HEK293 (cell line): ENCODE data around the gene NPAS2.

Source experiments
- CTCF ChIA-PET: fragments of 350-600 bp; formaldehyde crosslinking; extraction: SDS; loops from one replicate; lab custom pipeline; 2021; ENCODE audit warnings: antibody characterized with exemption; lab: Yijun Ruan, JAX
- POLR2A ChIA-PET: fragments of 300-600 bp; formaldehyde crosslinking; extraction: SDS; loops from one replicate; lab custom pipeline; 2020; ENCODE audit warnings: antibody characterized with exemption, inconsistent platforms; lab: Yijun Ruan, JAX
- H3K27ac ChIP-seq: fragments of 200-500 bp; sonication (Bioruptor generic); 2 replicates; pipeline ENCODE4 v1.5.1; 2014; ENCODE audit warnings: low read depth, low read length, control low read depth, inconsistent platforms; ENCODE audit errors: extremely low read depth
- H3K36me3 ChIP-seq, 2 experiments: fragments of 200-500 bp in 1 of 2; sonication (Bioruptor generic) in 1 of 2; 1 replicate in 1 of 2; 2 replicates in 1 of 2; pipeline ENCODE4 v1.5.1; 2014 to 2017; ENCODE audit warnings: inconsistent platforms in 2 of 2, low read length in 2 of 2; ENCODE audit not compliant: control insufficient read depth in 2 of 2, insufficient read depth in 1 of 2
- H3K4me1 ChIP-seq: fragments of 200-500 bp; sonication (Bioruptor generic); 2 replicates; pipeline ENCODE4 v1.5.1; 2014; ENCODE audit warnings: mild to moderate bottlenecking, low read length, inconsistent platforms; ENCODE audit not compliant: control insufficient read depth, insufficient read depth
- H3K4me3 ChIP-seq: 2 replicates; pipeline ENCODE4 v1.5.1; 2011; ENCODE audit warnings: low read depth, mild to moderate bottlenecking, control low read depth, low read length, moderate library complexity
- H3K9me3 ChIP-seq: fragments of 200-500 bp; sonication (Bioruptor generic); 2 replicates; pipeline ENCODE4 v1.5.1; 2014; ENCODE audit warnings: low read depth, low read length, inconsistent platforms; ENCODE audit not compliant: control insufficient read depth, insufficient read depth
- ATF2 ChIP-seq: fragments of 450-650 bp; formaldehyde crosslinking; IDR thresholded peaks from 2 replicates; pipeline ENCODE4 v1.5.1; 2016; ENCODE audit warnings: missing biosample characterization, missing genetic modification characterization, low read depth
- BCL11B ChIP-seq: fragments of 450-650 bp; formaldehyde crosslinking; IDR thresholded peaks from 2 replicates; pipeline ENCODE4 v1.5.1; 2016; ENCODE audit warnings: low read depth, missing biosample characterization, missing genetic modification characterization
- HOXD13 ChIP-seq: sonication (generic); formaldehyde crosslinking; IDR thresholded peaks from 2 replicates; pipeline ENCODE4 v1.8.0; 2022; ENCODE audit warnings: missing genetic modification reagents, borderline replicate concordance
- KLF17 ChIP-seq: fragments of 450-650 bp; formaldehyde crosslinking; IDR thresholded peaks from 2 replicates; pipeline ENCODE4 v1.5.1; 2016; ENCODE audit warnings: missing biosample characterization, missing genetic modification characterization
- PBX3 ChIP-seq: sonication (generic); formaldehyde crosslinking; IDR thresholded peaks from 2 replicates; pipeline ENCODE4 v1.8.1; 2022; ENCODE audit warnings: mild to moderate bottlenecking, moderate library complexity, missing genetic modification reagents
- PRDM2 ChIP-seq: fragments of 450-650 bp; formaldehyde crosslinking; IDR thresholded peaks from 2 replicates; pipeline ENCODE4 v1.5.1; 2016; ENCODE audit warnings: missing biosample characterization, missing genetic modification characterization, borderline replicate concordance
- SALL2 ChIP-seq: fragments of 450-650 bp; formaldehyde crosslinking; IDR thresholded peaks from 2 replicates; pipeline ENCODE4 v1.5.0; 2017; ENCODE audit warnings: missing biosample characterization, mild to moderate bottlenecking, missing genetic modification characterization, borderline replicate concordance
- WT1 ChIP-seq: fragments of 450-650 bp; formaldehyde crosslinking; IDR thresholded peaks from 2 replicates; pipeline ENCODE4 v1.5.1; 2016; ENCODE audit warnings: missing biosample characterization, missing genetic modification characterization
- YY1 ChIP-seq: fragments of 450-650 bp; formaldehyde crosslinking; IDR thresholded peaks from 2 replicates; pipeline ENCODE4 v1.5.1; 2018; ENCODE audit warnings: missing biosample characterization, missing genetic modification characterization
- ZBTB1 ChIP-seq: fragments of 450-650 bp; formaldehyde crosslinking; IDR thresholded peaks from 2 replicates; pipeline ENCODE4 v1.5.1; 2016; ENCODE audit warnings: missing biosample characterization, missing genetic modification characterization
- ZBTB26 ChIP-seq: fragments of 450-650 bp; formaldehyde crosslinking; optimal IDR thresholded peaks from 2 replicates; pipeline ENCODE3; 2016; ENCODE audit warnings: missing biosample characterization, mild to moderate bottlenecking, missing genetic modification characterization
- ZEB2 ChIP-seq: fragments of 450-650 bp; formaldehyde crosslinking; IDR thresholded peaks from 2 replicates; pipeline ENCODE4 v1.5.1; 2016; ENCODE audit warnings: missing biosample characterization, missing genetic modification characterization
- ZNF362 ChIP-seq: fragments of 450-650 bp; formaldehyde crosslinking; IDR thresholded peaks from 2 replicates; pipeline ENCODE4 v1.5.1; 2016; ENCODE audit warnings: missing biosample characterization, missing genetic modification characterization
- ZNF366 ChIP-seq: fragments of 450-650 bp; formaldehyde crosslinking; conservative IDR thresholded peaks from 2 replicates; pipeline ENCODE4 v1.5.1; 2016; ENCODE audit warnings: missing biosample characterization, missing genetic modification characterization
- ZNF398 ChIP-seq: fragments of 450-650 bp; formaldehyde crosslinking; IDR thresholded peaks from 2 replicates; pipeline ENCODE4 v1.5.1; 2017; ENCODE audit warnings: missing biosample characterization, missing genetic modification characterization
- ZNF600 ChIP-seq: fragments of 450-650 bp; formaldehyde crosslinking; IDR thresholded peaks from 2 replicates; pipeline ENCODE4 v1.5.1; 2016; ENCODE audit warnings: missing biosample characterization, missing genetic modification characterization
- ZNF626 ChIP-seq: fragments of 450-650 bp; sonication (Bioruptor Pico); formaldehyde crosslinking; IDR thresholded peaks from 2 replicates; pipeline ENCODE4 v1.5.1; 2018; ENCODE audit warnings: missing biosample characterization, missing genetic modification characterization, inconsistent platforms
- ZNF639 ChIP-seq: fragments of 450-650 bp; formaldehyde crosslinking; IDR thresholded peaks from 2 replicates; pipeline ENCODE4 v1.5.1; 2016; ENCODE audit warnings: missing biosample characterization, missing genetic modification characterization

Gene NPAS2

GRCh38 chr2:100945433-100945740 is 125.4 kb downstream of the NPAS2 start:
- no peaks in the 10 kb centered on the region; a peak in 1 of 3 replicates for H3K36me3 ChIP-seq
- CTCF ChIA-PET, result no interaction called here
- POLR2A ChIA-PET, result no interaction called here
- no peaks in the 10 kb centered on the region for H3K9me3 ChIP-seq
- H3K27ac ChIP-seq, result no peak overlapping the region
- no peak overlapping the region for H3K4me3 ChIP-seq
- no peaks in the 10 kb centered on the region for H3K4me1 ChIP-seq
- TF ChIP-seq ZNF600 (tag by site-specific recombination) (no peak), PBX3 (CRISPR knock-in tag) (no peak), YY1 (tag by site-specific recombination) (no peak), ZNF362 (tag by site-specific recombination) (no peak), ZNF639 (no peak), SALL2 (tag by site-specific recombination) (no peak), ZNF626 (tag by site-specific recombination) (no peak), BCL11B (tag by site-specific recombination) (no peak), ZBTB26 (tag by site-specific recombination) (no peak), HOXD13 (CRISPR knock-in tag) (no peak), PRDM2 (tag by site-specific recombination) (no peak), ZBTB1 (tag by site-specific recombination) (no peak), ZNF366 (tag by site-specific recombination) (no peak), ATF2 (no peak), ZEB2 (no peak), WT1 (tag by site-specific recombination) (no peak), KLF17 (tag by site-specific recombination) (no peak), ZNF398 (tag by site-specific recombination) (no peak)
